Brain microvascular endothelial cell (primary cell): ENCODE measurements around the gene TMEM131.
A peak's percentile ranks its signal among the peaks of the same experiment; 100 is the strongest.

Source experiments
- DNase-seq: peaks from one replicate; pipeline ENCODE4 v3.0.0-alpha.2; 2020
- H3K27ac ChIP-seq: fragments of 250-450 bp; sonication (Bioruptor Pico); 2 replicates; pipeline ENCODE4 v1.5.1; 2020; ENCODE audit warnings: mild to moderate bottlenecking, moderate library complexity
- H3K27me3 ChIP-seq: fragments of 250-450 bp; sonication (Bioruptor Pico); replicated peaks from 2 replicates; pipeline ENCODE4 v1.5.1; 2020; ENCODE audit warnings: mild to moderate bottlenecking
- H3K36me3 ChIP-seq: fragments of 250-450 bp; sonication (Bioruptor Pico); replicated peaks from 2 replicates; pipeline ENCODE4 v1.5.1; 2020; ENCODE audit warnings: mild to moderate bottlenecking
- H3K4me3 ChIP-seq: 2 replicates; pipeline ENCODE4 v1.5.1; 2011; ENCODE audit warnings: low read depth, mild to moderate bottlenecking, control low read depth, low read length, moderate library complexity
- CTCF ChIP-seq: IDR thresholded peaks from 2 replicates; pipeline ENCODE4 v1.5.1; 2011; ENCODE audit warnings: low read depth, mild to moderate bottlenecking, moderate library complexity, low read length, control low read depth, inconsistent platforms; ENCODE audit errors: missing control alignments
- in situ Hi-C: cut with HindIII; loops from 2 replicates; pipeline ENCODE4 v1.10.0; 2017; ENCODE audit warnings: low sequenced_read_pairs, low pct_ligation_motif_present

TMEM131 gene

GRCh38 chr2:97785818-97786217 is 209.9 kb downstream of the TMEM131 start:
- no peaks in the 10 kb centered on the region for H3K27me3 ChIP-seq
- in situ Hi-C loops: no loop called here
- no peaks in the 10 kb centered on the region for H3K36me3 ChIP-seq

GRCh38 chr2:97784953-97785352 is 210.8 kb downstream of the TMEM131 start:
- H3K4me3 ChIP-seq: no peak overlapping the region
- no peaks in the 10 kb centered on the region for H3K27me3 ChIP-seq
- in situ Hi-C loops: no loop called here
- no peak for TF ChIP-seq CTCF
- no peak overlapping the region for H3K27ac ChIP-seq
- no peaks in the 10 kb centered on the region for H3K36me3 ChIP-seq
- no peak for DNase-seq

More at GRCh38 chr2:97785818-97786217, 209.9 kb downstream of the TMEM131 start:
- no peak for DNase-seq
- no peak for TF ChIP-seq CTCF
- H3K4me3 ChIP-seq: no peak overlapping the region
- no peak overlapping the region for H3K27ac ChIP-seq

- no peak for TF ChIP-seq CTCF
- Histone ChIP-seq H3K27me3 (no peaks in the 10 kb centered on the region), H3K36me3 (no peaks in the 10 kb centered on the region), H3K4me3 (no peak overlapping the region), H3K27ac (no peak overlapping the region)
- DNase-seq: no peak
- in situ Hi-C loops: no loop called here
These were observed 213.8 kb downstream of the TMEM131 start for GRCh38 chr2:97781981-97782380.

- in situ Hi-C loops: no loop called here
- H3K27ac ChIP-seq: no peak overlapping the region
- H3K36me3 ChIP-seq: peaks cover 2% of the 10 kb centered on the region
- no peaks in the 10 kb centered on the region for H3K27me3 ChIP-seq
- H3K4me3 ChIP-seq: no peak overlapping the region
- TF ChIP-seq CTCF: no peak
- DNase-seq: no peak
These were observed 216.6 kb downstream of the TMEM131 start for GRCh38 chr2:97779141-97779540.

- DNase-seq: no peak
- no peak for TF ChIP-seq CTCF
- no peaks in the 10 kb centered on the region for H3K27me3 ChIP-seq
- H3K4me3 ChIP-seq: no peak overlapping the region
- in situ Hi-C loops: no loop called here
- H3K27ac ChIP-seq: no peak overlapping the region
- peaks cover 7% of the 10 kb centered on the region for H3K36me3 ChIP-seq
These were observed 220.7 kb downstream of the TMEM131 start for GRCh38 chr2:97775074-97775473.

- no peaks in the 10 kb centered on the region for H3K27me3 ChIP-seq
- in situ Hi-C loops: no loop called here
- H3K36me3 ChIP-seq: peaks cover 7% of the 10 kb centered on the region
- H3K4me3 ChIP-seq: no peak overlapping the region
- no peak overlapping the region for H3K27ac ChIP-seq
- TF ChIP-seq CTCF: peak; percentile 82
- DNase-seq: peak; percentile 12
These were observed 221.3 kb downstream of the TMEM131 start for GRCh38 chr2:97774425-97774824.
